HepG2 (cell line): Measurements from ENCODE around the gene NOL4L. TPM values are rescaled to one million over a fixed set of nuclear protein-coding genes. Genes with fewer than 3 reads are reported as not detected.

Experiments used
- AKAP8 ChIP-seq: sonication (generic); formaldehyde crosslinking; IDR thresholded peaks from 2 replicates; pipeline ENCODE4 v1.5.1; 2020; ENCODE audit warnings: mild to moderate bottlenecking, missing genetic modification reagents
- BCL3 ChIP-seq: sonication (generic); formaldehyde crosslinking; IDR thresholded peaks from 2 replicates; pipeline ENCODE4 v1.5.1; 2020; ENCODE audit warnings: mild to moderate bottlenecking, missing genetic modification reagents, moderate library complexity
- ELF4 ChIP-seq: sonication (generic); formaldehyde crosslinking; IDR thresholded peaks from 2 replicates; pipeline ENCODE4 v1.5.0; 2020; ENCODE audit warnings: missing genetic modification reagents, mild to moderate bottlenecking, moderate library complexity, borderline replicate concordance
- HOMEZ ChIP-seq: IDR thresholded peaks from 2 replicates; pipeline ENCODE4 v1.6.1; 2016; ENCODE audit warnings: low read depth
- MBD4 ChIP-seq: IDR thresholded peaks from 2 replicates; pipeline ENCODE4 v1.6.1; 2012; ENCODE audit warnings: low read length, inconsistent platforms, borderline replicate concordance
- MBNL3 ChIP-seq: fragments of 250-450 bp; sonication (Bioruptor Pico); conservative IDR thresholded peaks from 2 replicates; pipeline ENCODE4 v1.8.0; 2022; ENCODE audit warnings: mild to moderate bottlenecking, inconsistent platforms
- POLR2AphosphoS2 ChIP-seq: IDR thresholded peaks from 2 replicates; pipeline ENCODE4 v1.6.1; 2011; ENCODE audit warnings: low read depth, low read length, improper control_type of control experiment
- SKIL ChIP-seq: sonication (generic); formaldehyde crosslinking; IDR thresholded peaks from 2 replicates; pipeline ENCODE4 v1.8.0; 2022; ENCODE audit warnings: missing genetic modification reagents, mild to moderate bottlenecking, moderate library complexity, borderline replicate concordance
- U2AF2 ChIP-seq: fragments of 200-400 bp; formaldehyde crosslinking; IDR thresholded peaks from 2 replicates; pipeline ENCODE4 v1.6.1; 2017; ENCODE audit warnings: low read depth, mild to moderate bottlenecking, low read length
- ZBTB4 ChIP-seq: sonication (generic); formaldehyde crosslinking; IDR thresholded peaks from 2 replicates; pipeline ENCODE4 v1.4.0; 2020; ENCODE audit warnings: missing genetic modification reagents, mild to moderate bottlenecking, borderline replicate concordance
- ZNF207 ChIP-seq: fragments of 450-650 bp; IDR thresholded peaks from 2 replicates; pipeline ENCODE4 v1.6.1; 2016; ENCODE audit warnings: antibody characterized with exemption, borderline replicate concordance
- ZNF430 ChIP-seq: sonication (generic); formaldehyde crosslinking; IDR thresholded peaks from 2 replicates; pipeline ENCODE4 v1.9.0; 2021; ENCODE audit warnings: mild to moderate bottlenecking, missing genetic modification reagents
- ZNF484 ChIP-seq: sonication (generic); formaldehyde crosslinking; IDR thresholded peaks from 2 replicates; pipeline ENCODE4 v1.5.1; 2020; ENCODE audit warnings: mild to moderate bottlenecking, low read depth, missing genetic modification reagents, borderline replicate concordance
- ZNF549 ChIP-seq: sonication (generic); formaldehyde crosslinking; IDR thresholded peaks from 2 replicates; pipeline ENCODE4 v1.5.0; 2020; ENCODE audit warnings: missing genetic modification reagents
- ZNF619 ChIP-seq: sonication (generic); formaldehyde crosslinking; IDR thresholded peaks from 2 replicates; pipeline ENCODE4 v1.4.0; 2020; ENCODE audit warnings: mild to moderate bottlenecking, missing genetic modification reagents
- ZNF660 ChIP-seq: sonication (generic); formaldehyde crosslinking; IDR thresholded peaks from 2 replicates; pipeline ENCODE4 v1.5.1; 2020; ENCODE audit warnings: mild to moderate bottlenecking, low read depth, missing genetic modification reagents, borderline replicate concordance
- ZNF678 ChIP-seq: sonication (generic); formaldehyde crosslinking; IDR thresholded peaks from 2 replicates; pipeline ENCODE4 v1.4.0; 2020; ENCODE audit warnings: mild to moderate bottlenecking, missing genetic modification reagents
- ZNF720 ChIP-seq: sonication (generic); formaldehyde crosslinking; IDR thresholded peaks from 2 replicates; pipeline ENCODE4 v1.4.0; 2020; ENCODE audit warnings: missing genetic modification reagents
- polyA plus RNA-seq, 8 experiments: library from polyadenylated mRNA; depleted of rRNA in 3 of 8; stranded (reverse) in 7 of 8; unstranded in 1 of 8; fragments of >200 nt; fragmentation: Illumina TruSeq in 4 of 8; extraction: Trizol in 4 of 8; gene quantifications; 2 replicates each; pipeline versions ENCODE4 v1.2.1 to v1.2.3, GENCODE V29; 2011 to 2016; ENCODE audit warnings: low read depth in 4 of 8, missing spikeins in 1 of 8, mixed read lengths in 1 of 8; ENCODE audit not compliant: insufficient read depth in 1 of 8
- total RNA-seq, 5 experiments: library from RNA; depleted of rRNA; stranded (reverse); fragments of >200 nt; fragmentation: Illumina TruSeq; extraction: Trizol; gene quantifications; 2 replicates each; pipeline ENCODE4 v1.2.3, GENCODE V29; 2016; ENCODE audit warnings: low read depth in 1 of 5
- TF ChIP-seq, protein P1 (sequence below): sonication (generic); formaldehyde crosslinking; IDR thresholded peaks from 2 replicates; pipeline ENCODE4 v1.4.0; 2020; ENCODE audit warnings: missing genetic modification reagents

Gene NOL4L
- total and polyA plus RNA-seq, 2 of the 13 experiments (the other 11 are each of a cell fraction or from before 2014, with no cell fraction given) = 16.6 to 35.4 TPM

GRCh38 chr20:32445539-32446273, 139.4 kb downstream of the NOL4L start (continued):
- peak; percentile 29; the same call in 1 of the 2 replicates for TF ChIP-seq POLR2AphosphoS2
- no peak for TF ChIP-seq ZBTB4 (CRISPR knock-in tag)
- TF ChIP-seq ZNF430 = no peak
- TF ChIP-seq ZNF207 = no peak
- TF ChIP-seq MBNL3 (CRISPR knock-in tag) = no peak
- TF ChIP-seq ZNF720 (CRISPR knock-in tag) = no peak
- TF ChIP-seq ZNF484 = no peak
- TF ChIP-seq ZNF619 (CRISPR knock-in tag) = no peak
- 0 out of 2 replicates have a peak, but pooled peaks have one; percentile 21 for TF ChIP-seq SKIL (CRISPR knock-in tag)
- TF ChIP-seq ZNF549 (CRISPR knock-in tag) = no peak
- TF ChIP-seq BCL3 (CRISPR knock-in tag) = no peak
- TF ChIP-seq U2AF2 = no peak
- TF ChIP-seq ZNF660 (CRISPR knock-in tag) = no peak
- TF ChIP-seq MBD4 = no peak; the same call in 1 of the 2 replicates
- no peak for TF ChIP-seq HOMEZ (CRISPR knock-in tag)
- no peak for TF ChIP-seq ZNF678
- 0 out of 2 replicates have a peak, but pooled peaks have one; percentile 40 for TF ChIP-seq AKAP8 (CRISPR knock-in tag)
- no peak for TF ChIP-seq ELF4 (CRISPR knock-in tag)
- TF ChIP-seq, protein P1, sequence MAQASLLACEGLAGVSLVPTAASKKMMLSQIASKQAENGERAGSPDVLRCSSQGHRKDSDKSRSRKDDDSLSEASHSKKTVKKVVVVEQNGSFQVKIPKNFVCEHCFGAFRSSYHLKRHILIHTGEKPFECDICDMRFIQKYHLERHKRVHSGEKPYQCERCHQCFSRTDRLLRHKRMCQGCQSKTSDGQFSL (CRISPR knock-in tag) = peak; percentile 91
